SJSA1 (cell line): Measurements from ENCODE around the gene GSTA5. TPM values are rescaled to one million over a fixed set of nuclear protein-coding genes. Genes with fewer than 3 reads are reported as not detected.
"Not testable (repeated sequence)": the region's sequence is repeated elsewhere in the genome, so short reads cannot be mapped to it uniquely, and the experiment has no call there.

Experiments used
- DNase-seq, 2 experiments: peaks; one replicate each; pipeline ENCODE4 v3.0.0-alpha.2; 2015 to 2020; ENCODE audit warnings: low spot score in 2 of 2, low read depth in 1 of 2
- H3K27ac ChIP-seq: fragments of 250-450 bp; sonication (Bioruptor Pico); 2 replicates; pipeline ENCODE4 v1.5.1; 2020; ENCODE audit warnings: mild to moderate bottlenecking, moderate library complexity
- H3K27me3 ChIP-seq: fragments of 250-450 bp; sonication (Bioruptor Pico); replicated peaks from 2 replicates; pipeline ENCODE4 v1.5.1; 2020; ENCODE audit warnings: mild to moderate bottlenecking, moderate library complexity
- H3K36me3 ChIP-seq: fragments of 250-450 bp; sonication (Bioruptor Pico); 2 replicates; pipeline ENCODE4 v1.5.1; 2020; ENCODE audit warnings: mild to moderate bottlenecking
- H3K4me1 ChIP-seq: fragments of 250-450 bp; sonication (Bioruptor Pico); replicated peaks from 2 replicates; pipeline ENCODE4 v1.6.1; 2021; ENCODE audit warnings: mild to moderate bottlenecking
- H3K4me3 ChIP-seq: fragments of 250-450 bp; sonication (Bioruptor Pico); 2 replicates; pipeline ENCODE4 v1.5.1; 2020; ENCODE audit warnings: mild to moderate bottlenecking
- H3K9me3 ChIP-seq: fragments of 250-450 bp; sonication (Bioruptor Pico); replicated peaks from 2 replicates; pipeline ENCODE4 v1.5.1; 2020; ENCODE audit warnings: mild to moderate bottlenecking
- total RNA-seq: library from RNA; depleted of rRNA; stranded (reverse); fragments of >200 nt; shearing (Covaris generic); gene quantifications from 2 replicates; pipeline ENCODE4 v1.2.3, GENCODE V29; 2014; rRNA removed

The GSTA5 gene
- total RNA-seq: not detected in 2 replicates

DNA sequence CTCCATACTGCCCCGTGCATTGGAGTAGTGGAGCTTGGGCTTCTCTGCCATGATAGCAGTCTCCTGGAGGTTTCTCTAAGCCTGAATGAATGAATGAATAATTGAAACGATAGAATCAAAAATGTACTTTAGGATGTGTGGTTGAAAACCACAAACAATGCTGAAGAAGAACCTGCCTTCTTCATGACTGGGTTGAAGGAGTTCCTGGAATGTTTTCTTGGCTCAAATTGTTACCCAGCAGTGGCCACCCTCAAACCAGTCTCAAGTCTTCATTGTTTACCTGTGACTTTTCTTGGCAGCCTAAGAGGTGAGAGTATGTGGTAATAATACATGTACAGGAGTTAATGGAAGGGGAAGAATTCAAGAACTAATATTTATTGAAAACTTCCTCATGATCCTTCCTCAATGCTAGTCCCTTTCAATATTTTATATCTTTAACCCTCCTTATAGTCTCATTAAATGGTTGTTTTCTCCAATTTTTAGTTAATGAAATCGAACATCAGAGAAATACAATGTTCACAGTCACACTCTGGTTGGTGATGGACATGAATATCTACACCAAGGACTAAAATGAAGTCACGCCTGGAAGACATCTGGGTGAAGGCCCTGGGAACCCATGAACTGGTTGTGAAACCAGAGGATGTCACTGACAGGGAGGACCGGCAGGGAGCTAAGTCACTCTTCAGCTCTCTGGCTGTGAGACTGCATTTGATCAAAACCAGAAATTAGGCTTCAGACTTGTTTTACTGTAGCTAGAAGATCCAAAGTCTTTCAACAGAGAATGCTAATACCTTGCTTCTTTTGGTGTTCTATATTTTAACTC, at the start of gene GSTA5:
TSS of gene GSTA5 (minus strand) at position 51 of the 823 bp plus-strand sequence.
- Histone ChIP-seq H3K9me3 (no peaks in the 10 kb centered on the region), H3K4me3 (no peak within 1 kb of the TSS), H3K4me1 (peaks cover 4% of the 10 kb centered on the region; the same call in 1 of the 2 replicates), H3K27me3 (no peaks in the 10 kb centered on the region; the same call in 1 of the 2 replicates), H3K36me3 (no peaks in the 10 kb centered on the region), H3K27ac (no peak within 1 kb of the TSS)
- no peak for DNase-seq

DNA sequence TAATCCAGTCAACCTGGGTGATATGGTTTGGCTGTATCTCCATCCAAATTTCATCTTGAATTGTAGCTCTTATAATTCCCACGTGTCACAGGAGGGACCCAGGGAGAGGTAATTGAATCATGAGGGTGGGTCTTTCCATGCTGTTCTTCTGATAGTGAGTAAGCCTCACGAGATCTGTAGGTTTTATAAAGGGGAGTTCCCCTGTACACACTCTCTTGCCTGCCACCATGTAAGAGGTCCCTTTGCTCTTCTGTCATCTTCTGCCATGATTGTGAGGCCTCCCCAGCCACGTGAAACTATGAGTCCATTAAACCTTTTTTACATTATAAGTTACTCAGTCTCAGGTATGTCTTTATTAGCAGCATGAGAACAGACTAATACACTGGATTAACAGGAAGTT, 49.4 kb upstream of the GSTA5 start:
- Histone ChIP-seq H3K4me3 (no peak overlapping the region), H3K4me1 (peaks cover 4% of the 10 kb centered on the region; the same call in 1 of the 2 replicates), H3K36me3 (no peaks in the 10 kb centered on the region), H3K27me3 (0 out of 2 replicates have a peak, but pooled peaks cover 3% of the 10 kb centered on the region), H3K9me3 (no peaks in the 10 kb centered on the region), H3K27ac (no peak overlapping the region)
- DNase-seq: no peak

DNA sequence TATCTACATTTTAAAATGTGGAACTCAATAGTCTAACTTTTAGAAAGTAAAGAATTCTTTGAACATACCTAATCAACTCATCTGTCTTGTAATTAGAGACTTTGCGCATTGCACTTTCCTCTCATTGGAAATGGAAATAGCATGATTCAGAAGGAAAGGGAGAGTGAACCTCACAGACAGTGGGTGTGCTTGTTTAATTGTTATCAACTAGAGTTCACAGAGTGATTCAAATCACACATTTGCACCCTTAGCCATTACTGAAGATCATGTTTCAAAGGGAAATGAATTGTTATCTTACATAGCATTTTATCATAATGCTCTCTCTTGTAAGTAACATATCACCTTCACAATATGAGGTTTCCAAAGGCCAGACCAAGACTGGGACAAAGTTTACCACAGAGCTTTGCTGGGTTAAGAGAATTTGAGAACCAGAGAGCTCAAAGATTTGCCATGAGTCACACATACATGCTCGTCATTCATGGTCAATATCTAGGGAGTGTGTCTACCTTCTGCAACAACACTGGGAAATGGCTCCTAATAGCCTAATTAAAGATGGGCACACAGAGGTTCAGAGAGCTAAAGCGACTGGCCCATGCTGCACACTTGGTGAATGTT, 47.4 kb upstream of the GSTA5 start:
- H3K36me3 ChIP-seq: no peaks in the 10 kb centered on the region
- H3K4me1 ChIP-seq: no peaks in the 10 kb centered on the region
- no peaks in the 10 kb centered on the region for H3K27me3 ChIP-seq
- no peak overlapping the region for H3K27ac ChIP-seq
- H3K9me3 ChIP-seq: no peaks in the 10 kb centered on the region
- DNase-seq: no peak
- H3K4me3 ChIP-seq: no peak overlapping the region

DNA sequence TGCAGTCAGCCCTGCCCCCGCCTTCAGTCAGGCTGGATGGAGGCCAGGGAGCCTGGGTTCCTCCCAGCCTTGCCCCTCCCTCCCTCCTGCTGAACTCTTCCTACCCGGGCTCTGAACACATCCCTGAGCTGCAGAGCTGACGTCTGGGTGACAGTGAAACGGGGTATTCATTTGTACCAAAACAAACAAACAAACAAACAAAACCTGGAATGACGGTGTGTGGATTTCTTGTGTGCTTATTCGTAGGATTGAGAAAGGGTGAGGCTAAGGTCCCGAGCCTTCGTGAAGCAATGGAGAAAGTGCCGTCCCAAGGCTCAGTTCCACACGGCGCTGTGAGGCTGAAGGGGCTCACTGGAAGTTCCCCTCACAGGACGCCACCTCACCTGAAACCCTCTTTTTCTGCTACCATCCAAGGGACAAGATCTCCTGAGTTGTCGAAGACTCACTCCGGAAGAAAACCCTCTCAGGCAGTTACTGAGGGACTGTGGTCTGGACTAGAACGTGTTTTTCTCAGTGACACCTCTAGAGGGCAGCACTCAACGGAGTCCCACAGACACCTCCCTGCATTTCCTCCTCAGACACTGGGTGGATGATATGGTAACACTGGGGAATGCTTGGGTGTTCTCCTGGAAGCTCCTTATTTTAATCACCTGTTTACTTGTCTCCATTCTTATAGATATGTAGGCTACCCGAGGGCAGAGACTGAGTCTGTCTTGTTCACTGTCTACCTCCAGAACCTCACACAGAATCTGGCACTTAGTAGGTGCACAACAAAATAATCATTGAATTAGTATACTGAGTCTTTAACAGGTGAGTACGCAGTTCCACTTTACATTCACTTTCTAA, 41.6 kb upstream of the GSTA5 start:
- Histone ChIP-seq H3K9me3 (no peaks in the 10 kb centered on the region), H3K27me3 (no peaks in the 10 kb centered on the region), H3K4me1 (peaks cover 17% of the 10 kb centered on the region), H3K36me3 (no peaks in the 10 kb centered on the region), H3K27ac (peak overlapping the region; percentile 60), H3K4me3 (peak overlapping the region; percentile 45)
- DNase-seq: peak; percentile 77

DNA sequence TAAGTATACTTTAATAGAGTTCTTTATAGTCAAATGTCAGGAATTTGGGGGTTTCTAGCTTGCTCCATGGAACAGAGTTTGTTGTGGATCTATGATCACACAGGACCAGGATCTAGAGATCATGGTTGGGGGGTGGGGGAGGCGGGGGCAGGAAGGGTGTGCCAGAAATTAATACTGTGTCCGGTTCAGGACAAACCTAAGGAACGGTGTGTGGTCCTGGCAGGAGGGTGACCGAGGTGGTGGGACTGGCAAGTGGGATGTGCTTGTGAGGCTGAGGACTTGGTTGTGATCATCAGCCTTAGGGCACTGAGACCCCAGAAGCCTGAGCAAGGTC, 41.0 kb upstream of the GSTA5 start:
- no peak for DNase-seq
- peak overlapping the region; percentile 45 for H3K4me3 ChIP-seq
- H3K27me3 ChIP-seq: no peaks in the 10 kb centered on the region
- no peaks in the 10 kb centered on the region for H3K36me3 ChIP-seq
- H3K4me1 ChIP-seq: peaks cover 23% of the 10 kb centered on the region
- H3K27ac ChIP-seq: peak overlapping the region; percentile 60; the same call in 1 of the 2 replicates
- H3K9me3 ChIP-seq: no peaks in the 10 kb centered on the region

- H3K27ac ChIP-seq: no peak overlapping the region
- no peak for DNase-seq
- no peak overlapping the region for H3K4me3 ChIP-seq
- H3K4me1 ChIP-seq: peaks cover 27% of the 10 kb centered on the region
- H3K9me3 ChIP-seq: no peaks in the 10 kb centered on the region
- H3K27me3 ChIP-seq: no peaks in the 10 kb centered on the region
- no peaks in the 10 kb centered on the region for H3K36me3 ChIP-seq
Measured at GRCh38 chr6:52877786-52878185, 37.2 kb upstream of the GSTA5 start.

GRCh38 chr6:52877168-52877567, 36.6 kb upstream of the GSTA5 start:
- Histone ChIP-seq H3K27me3 (no peaks in the 10 kb centered on the region), H3K9me3 (no peaks in the 10 kb centered on the region), H3K4me1 (peaks cover 26% of the 10 kb centered on the region), H3K27ac (no peak overlapping the region), H3K4me3 (no peak overlapping the region), H3K36me3 (no peaks in the 10 kb centered on the region)
- peak in 1 of 2 experiments; percentile 41 for DNase-seq

DNA sequence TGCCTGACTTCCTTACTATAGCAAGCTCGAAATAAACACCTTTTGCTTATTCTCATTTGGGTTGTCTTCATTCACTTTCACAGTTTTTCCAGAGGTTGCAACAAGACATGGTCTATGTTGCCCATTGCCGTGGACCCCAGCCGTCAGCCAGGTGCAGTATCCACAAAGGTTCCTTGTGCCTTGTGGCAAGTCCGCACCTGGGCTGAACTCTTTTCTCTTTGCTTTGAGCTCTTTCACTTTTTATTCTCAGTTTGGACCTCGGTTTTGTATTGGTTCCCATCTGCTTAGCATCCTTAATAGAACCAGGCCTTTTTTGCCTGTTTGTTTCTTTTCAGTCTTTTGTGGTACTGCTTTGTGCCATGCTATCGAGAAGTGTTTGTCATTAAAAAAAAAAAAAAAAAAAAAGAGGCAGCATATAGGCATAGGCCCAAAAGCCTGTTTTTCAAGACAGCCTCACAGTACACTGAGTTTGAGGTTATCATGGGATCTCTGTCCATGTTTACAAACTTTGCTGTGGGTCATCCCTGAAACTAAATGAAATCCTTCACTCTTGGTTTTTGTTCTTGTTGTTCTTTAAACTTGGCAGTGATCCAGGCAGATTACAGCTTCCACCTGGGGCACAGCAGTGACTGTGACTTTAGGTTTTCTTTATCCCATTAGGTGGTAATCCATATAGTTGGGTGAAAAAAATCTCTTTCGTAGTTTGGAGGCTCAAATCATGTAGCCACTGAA, 35.6 kb upstream of the GSTA5 start:
- no peak overlapping the region for H3K27ac ChIP-seq
- peak in 1 of 2 experiments; percentile 13 for DNase-seq
- no peaks in the 10 kb centered on the region for H3K9me3 ChIP-seq
- no peaks in the 10 kb centered on the region for H3K36me3 ChIP-seq
- H3K27me3 ChIP-seq: no peaks in the 10 kb centered on the region
- peaks cover 17% of the 10 kb centered on the region for H3K4me1 ChIP-seq
- no peak overlapping the region for H3K4me3 ChIP-seq

GRCh38 chr6:52872031-52872430, 31.4 kb upstream of the GSTA5 start:
- Histone ChIP-seq H3K27ac (no peak overlapping the region), H3K9me3 (no peaks in the 10 kb centered on the region), H3K36me3 (no peaks in the 10 kb centered on the region), H3K4me1 (peaks cover 7% of the 10 kb centered on the region), H3K4me3 (no peak overlapping the region), H3K27me3 (no peaks in the 10 kb centered on the region)
- DNase-seq: no peak

DNA sequence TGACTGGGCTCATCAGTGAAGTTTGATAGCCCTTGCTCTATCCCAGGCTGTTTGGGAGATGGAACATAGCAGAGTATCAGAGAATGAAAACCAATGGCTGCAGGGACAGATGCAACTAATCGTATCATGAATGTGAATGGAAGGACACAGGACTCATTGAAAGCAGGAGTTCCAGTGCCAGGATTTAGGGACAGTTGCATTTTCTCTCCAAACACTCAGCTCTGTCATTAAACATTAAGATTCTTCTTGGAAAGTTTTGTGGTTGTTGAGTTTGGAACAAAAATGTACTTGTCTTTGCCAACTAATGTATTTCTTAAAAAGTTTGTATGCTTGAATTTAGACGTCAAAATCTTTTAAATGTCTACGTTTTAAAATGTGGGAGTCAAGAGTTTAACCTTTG, 31.0 kb upstream of the GSTA5 start:
- DNase-seq: no peak
- Histone ChIP-seq H3K9me3 (no peaks in the 10 kb centered on the region), H3K4me1 (peaks cover 3% of the 10 kb centered on the region), H3K27ac (no peak overlapping the region), H3K27me3 (no peaks in the 10 kb centered on the region), H3K4me3 (no peak overlapping the region), H3K36me3 (no peaks in the 10 kb centered on the region)

- H3K4me3 ChIP-seq, H3K36me3 ChIP-seq, H3K4me1 ChIP-seq, DNase-seq, H3K27ac ChIP-seq, H3K27me3 ChIP-seq, H3K9me3 ChIP-seq: not testable (repeated sequence)
Measured at GRCh38 chr6:52870335-52871091, 29.9 kb upstream of the GSTA5 start.

- not testable (repeated sequence) for H3K36me3 ChIP-seq, H3K27ac ChIP-seq, H3K27me3 ChIP-seq, H3K4me3 ChIP-seq, H3K4me1 ChIP-seq, H3K9me3 ChIP-seq, DNase-seq
Measured at GRCh38 chr6:52868899-52869298, 28.3 kb upstream of the GSTA5 start.

DNA sequence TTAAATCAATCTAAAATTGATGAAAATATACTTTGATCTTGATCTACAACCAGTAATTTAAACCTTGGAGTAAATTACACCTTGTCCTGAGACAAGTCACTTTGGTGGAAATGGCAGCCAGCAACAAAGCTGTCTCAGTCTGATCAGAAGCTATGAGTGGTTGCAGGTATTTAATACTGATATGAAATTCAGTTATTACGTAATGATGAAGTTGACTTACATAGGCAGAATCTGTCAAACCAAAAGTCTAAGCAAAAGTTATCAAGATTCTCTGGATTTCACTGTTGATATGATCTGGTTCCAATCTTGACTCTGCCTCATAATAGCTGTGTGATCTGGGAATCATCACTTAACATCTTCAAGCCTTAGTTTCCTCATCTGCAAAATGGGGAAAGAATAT, 27.6 kb upstream of the GSTA5 start:
- H3K36me3 ChIP-seq: no peaks in the 10 kb centered on the region
- no peak overlapping the region for H3K4me3 ChIP-seq
- DNase-seq: no peak
- no peaks in the 10 kb centered on the region for H3K27me3 ChIP-seq
- no peaks in the 10 kb centered on the region for H3K4me1 ChIP-seq
- no peak overlapping the region for H3K27ac ChIP-seq
- H3K9me3 ChIP-seq: no peaks in the 10 kb centered on the region
